ENCODE results near the gene NOL4L.

- TF ChIP-seq CTCF (IDR thresholded peaks at IDR 0.05) (no peak), POLR2AphosphoS5 (IDR thresholded peaks at IDR 0.05) (no peak)
Measured at GRCh38 chr20:32611868-32612267, 26.7 kb upstream of the NOL4L start.
